BE2C (cell line): Measurements from ENCODE around the gene NR3C2.

ENCODE experiments used
- DNase-seq: peaks from one replicate; pipeline ENCODE4 v3.0.0-alpha.2; 2020
- H3K27me3 ChIP-seq: fragments of 250-450 bp; sonication (Bioruptor Pico); 2 replicates; pipeline ENCODE4 v1.5.1; 2020; ENCODE audit warnings: mild to moderate bottlenecking
- H3K36me3 ChIP-seq: fragments of 250-450 bp; sonication (Bioruptor Pico); 2 replicates; pipeline ENCODE4 v1.5.1; 2020; ENCODE audit warnings: mild to moderate bottlenecking
- H3K4me1 ChIP-seq: fragments of 250-450 bp; sonication (Bioruptor Pico); 2 replicates; pipeline ENCODE4 v1.5.1; 2020
- H3K4me3 ChIP-seq: 2 replicates; pipeline ENCODE4 v1.5.1; 2011; ENCODE audit warnings: low read depth, low read length
- H3K9me3 ChIP-seq: fragments of 250-450 bp; sonication (Bioruptor Pico); 2 replicates; pipeline ENCODE4 v1.5.1; 2020
- CTCF ChIP-seq: IDR thresholded peaks from 2 replicates; pipeline ENCODE4 v1.5.1; 2012; ENCODE audit warnings: mild to moderate bottlenecking, low read depth, low read length

The NR3C2 gene

GRCh38 chr4:148344352-148344751, 97.9 kb downstream of the NR3C2 start:
- Histone ChIP-seq H3K4me1 (peaks cover 9% of the 10 kb centered on the region), H3K9me3 (no peaks in the 10 kb centered on the region), H3K36me3 (no peaks in the 10 kb centered on the region), H3K27me3 (no peaks in the 10 kb centered on the region), H3K4me3 (no peak overlapping the region)
- TF ChIP-seq CTCF, result no peak
- peak; percentile 41 for DNase-seq

GRCh38 chr4:148341980-148342800, 100.0 kb downstream of the NR3C2 start:
- Histone ChIP-seq H3K4me3 (no peak overlapping the region), H3K27me3 (no peaks in the 10 kb centered on the region), H3K36me3 (no peaks in the 10 kb centered on the region), H3K9me3 (no peaks in the 10 kb centered on the region), H3K4me1 (peaks cover 9% of the 10 kb centered on the region)
- no peak for DNase-seq
- no peak for TF ChIP-seq CTCF

- no peaks in the 10 kb centered on the region for H3K9me3 ChIP-seq
- peaks cover 3% of the 10 kb centered on the region; the same call in 1 of the 2 replicates for H3K4me1 ChIP-seq
- no peaks in the 10 kb centered on the region for H3K27me3 ChIP-seq
- no peak for DNase-seq
- H3K4me3 ChIP-seq, result no peak overlapping the region
- no peak for TF ChIP-seq CTCF
- H3K36me3 ChIP-seq, result no peaks in the 10 kb centered on the region
These were observed 107.1 kb downstream of the NR3C2 start for GRCh38 chr4:148335133-148335532.

GRCh38 chr4:148333265-148333664, 108.9 kb downstream of the NR3C2 start:
- TF ChIP-seq CTCF, result no peak
- Histone ChIP-seq H3K36me3 (no peaks in the 10 kb centered on the region), H3K4me1 (peaks cover 3% of the 10 kb centered on the region; the same call in 1 of the 2 replicates), H3K9me3 (no peaks in the 10 kb centered on the region), H3K4me3 (no peak overlapping the region), H3K27me3 (no peaks in the 10 kb centered on the region)
- no peak for DNase-seq

GRCh38 chr4:148332486-148332885, 109.7 kb downstream of the NR3C2 start:
- Histone ChIP-seq H3K9me3 (no peaks in the 10 kb centered on the region), H3K4me3 (no peak overlapping the region)

More at GRCh38 chr4:148332486-148332885, 109.7 kb downstream of the NR3C2 start:
- Histone ChIP-seq H3K27me3 (no peaks in the 10 kb centered on the region), H3K36me3 (no peaks in the 10 kb centered on the region), H3K4me1 (peaks cover 3% of the 10 kb centered on the region; the same call in 1 of the 2 replicates)
- no peak for DNase-seq
- TF ChIP-seq CTCF, result no peak
